ENCODE measurements around the gene CXADR.

Gene CXADR

GRCh38 chr21:17607684-17608083, 94.8 kb downstream of the CXADR start:
- no peak for DNase-seq (ENCODE audit: low spot score)

- no peak for DNase-seq (ENCODE audit: low spot score)
Observed at GRCh38 chr21:17609681-17610080, 96.8 kb downstream of the CXADR start.

GRCh38 chr21:17610911-17611310, 98.1 kb downstream of the CXADR start:
- no peak for DNase-seq (ENCODE audit: low spot score)

- peak; percentile 76 for DNase-seq (ENCODE audit: low spot score)
Observed at GRCh38 chr21:17611414-17612022, 98.7 kb downstream of the CXADR start.

GRCh38 chr21:17612023-17612564, 99.3 kb downstream of the CXADR start:
- peak; percentile 11 for DNase-seq (ENCODE audit: low spot score)

- DNase-seq (ENCODE audit: low spot score): peak; percentile 91
Observed at GRCh38 chr21:17612565-17613241, 99.9 kb downstream of the CXADR start, which contains the start of gene BTG3. Gene BTG3 (minus strand): TSS chr21:17612901. CDS start chr21:17609144, 3,757 bp downstream.

GRCh38 chr21:17613242-17613676, 100.4 kb downstream of the CXADR start:
- peak; percentile 9 for DNase-seq (ENCODE audit: low spot score)

- no peak for DNase-seq (ENCODE audit: low spot score)
Observed at GRCh38 chr21:17616831-17617230, 104.0 kb downstream of the CXADR start.

GRCh38 chr21:17622018-17622417, 109.2 kb downstream of the CXADR start:
- DNase-seq (ENCODE audit: low spot score): no peak

GRCh38 chr21:17631195-17631594, 118.4 kb downstream of the CXADR start:
- no peak for DNase-seq (ENCODE audit: low spot score)

- peak; percentile 5 for DNase-seq (ENCODE audit: low spot score)
Observed at GRCh38 chr21:17636711-17637110, 123.9 kb downstream of the CXADR start.

- no peak for DNase-seq (ENCODE audit: low spot score)
Observed at GRCh38 chr21:17640821-17641220, 128.0 kb downstream of the CXADR start.
